Measurements from ENCODE around the gene STK25.

- TF ChIP-seq CTCF (IDR thresholded peaks at IDR 0.05) (no peak), POLR2A (IDR thresholded peaks at IDR 0.05) (no peak), EP300 (IDR thresholded peaks at IDR 0.05) (no peak), POLR2AphosphoS5 (IDR thresholded peaks at IDR 0.05) (no peak)
Observed at GRCh38 chr2:241495172-241496002, 13.0 kb downstream of the STK25 start.

Data from stomach (tissue), 4 donors.